K562 (cell line): ENCODE data around the gene PHC1. TPM values are rescaled to one million over a fixed set of nuclear protein-coding genes. Genes with fewer than 3 reads are reported as not detected.
A peak's percentile ranks its signal among the peaks of the same experiment; 100 is the strongest.

ENCODE experiments used
- CBFA2T3 ChIP-seq: fragments of 450-650 bp; IDR thresholded peaks from 2 replicates; pipeline ENCODE4 v1.6.1; 2017
- DIDO1 ChIP-seq: fragments of 450-650 bp; IDR thresholded peaks from 2 replicates; pipeline ENCODE4 v1.6.1; 2016; ENCODE audit warnings: low read depth, missing biosample characterization, missing genetic modification characterization
- DPF2 ChIP-seq: fragments of 450-650 bp; IDR thresholded peaks from 2 replicates; pipeline ENCODE4 v1.6.1; 2016
- HCFC1 ChIP-seq: IDR thresholded peaks from 2 replicates; pipeline ENCODE4 v1.6.1; 2012; ENCODE audit warnings: low read depth, low read length, improper control_type of control experiment
- HDAC2 ChIP-seq: fragments of 450-650 bp; IDR thresholded peaks from 2 replicates; pipeline ENCODE4 v1.6.1; 2016; ENCODE audit warnings: mild to moderate bottlenecking
- KHSRP ChIP-seq: fragments of 450-650 bp; IDR thresholded peaks from 2 replicates; pipeline ENCODE4 v1.6.1; 2017
- MYC ChIP-seq, 2 experiments: fragments of 250-450 bp in 1 of 2; sonication (Bioruptor Pico) in 1 of 2; IDR thresholded peaks; 2 replicates each; pipeline versions ENCODE4 v1.5.1 to v1.6.1; 2012 to 2021; ENCODE audit warnings: low read depth in 2 of 2, borderline replicate concordance in 1 of 2, improper control_type of control experiment in 1 of 2, low read length in 1 of 2, mild to moderate bottlenecking in 1 of 2, moderate library complexity in 1 of 2
- PML ChIP-seq: IDR thresholded peaks from 2 replicates; pipeline ENCODE4 v1.6.1; 2012; ENCODE audit warnings: low read length, inconsistent platforms
- RBM25 ChIP-seq: fragments of 200-400 bp; formaldehyde crosslinking; IDR thresholded peaks from 2 replicates; pipeline ENCODE4 v1.6.1; 2018; ENCODE audit warnings: low read length, low read depth, moderate library complexity; ENCODE audit not compliant: severe bottlenecking
- TAF1 ChIP-seq: IDR thresholded peaks from 2 replicates; pipeline ENCODE4 v1.6.1; 2011; ENCODE audit warnings: mild to moderate bottlenecking, low read length, moderate library complexity; ENCODE audit not compliant: insufficient read depth, control insufficient read depth, severe bottlenecking; ENCODE audit errors: extremely low read depth
- ZFX ChIP-seq: sonication (generic); formaldehyde crosslinking; IDR thresholded peaks from 2 replicates; pipeline ENCODE4 v1.8.0; 2022; ENCODE audit warnings: mild to moderate bottlenecking, missing genetic modification reagents, moderate library complexity
- ZKSCAN8 ChIP-seq: fragments of 200-800 bp; sonication (Bioruptor generic); IDR thresholded peaks from 2 replicates; pipeline ENCODE4 v1.6.1; 2016; ENCODE audit warnings: missing genetic modification characterization, missing compliant biosample characterization
- polyA plus RNA-seq, 8 experiments: library from polyadenylated mRNA; depleted of rRNA in 4 of 8; stranded (reverse) in 5 of 8; unstranded in 3 of 8; fragments of >200 nt; fragmentation: Nextera tagmentation in 2 of 8; fragmentation: Illumina TruSeq in 1 of 8; extraction: Ambion mirVana in 2 of 8; extraction: Trizol in 1 of 8; gene quantifications; 2 replicates each; pipeline versions ENCODE4 v1.2.1 to v1.2.3, GENCODE V29; 2011 to 2014; ENCODE audit warnings: inconsistent platforms in 1 of 8, missing spikeins in 1 of 8
- total RNA-seq, 7 experiments: library from RNA; depleted of rRNA in 6 of 7; stranded (reverse); fragments of >200 nt in 6 of 7; fragmentation: Illumina TruSeq in 2 of 7; extraction: Trizol in 2 of 7; gene quantifications; 2 replicates each; pipeline versions ENCODE4 v1.2.1 to v1.2.3, GENCODE V29; 2011 to 2021; ENCODE audit warnings: low replicate concordance in 1 of 7
- TF ChIP-seq, protein P1 (sequence below): sonication (generic); formaldehyde crosslinking; IDR thresholded peaks from 2 replicates; pipeline ENCODE4 v1.8.0; 2022; ENCODE audit warnings: missing genetic modification reagents, mild to moderate bottlenecking, moderate library complexity, borderline replicate concordance
- TF ChIP-seq, protein P2 (sequence below): fragments of 250-450 bp; sonication (Bioruptor Pico); IDR thresholded peaks from 2 replicates; pipeline ENCODE4 v1.4.0; 2020; ENCODE audit warnings: mild to moderate bottlenecking
- TF ChIP-seq, protein P3 (sequence below): fragments of 450-650 bp; IDR thresholded peaks from 2 replicates; pipeline ENCODE4 v1.6.1; 2016; ENCODE audit warnings: mild to moderate bottlenecking, moderate library complexity

PHC1 gene
- total and polyA plus RNA-seq, 9 of the 15 experiments (the other 6 are each of a cell fraction or from before 2014, with no cell fraction given): 1.9 to 13.7 (median 6.9) TPM

DNA sequence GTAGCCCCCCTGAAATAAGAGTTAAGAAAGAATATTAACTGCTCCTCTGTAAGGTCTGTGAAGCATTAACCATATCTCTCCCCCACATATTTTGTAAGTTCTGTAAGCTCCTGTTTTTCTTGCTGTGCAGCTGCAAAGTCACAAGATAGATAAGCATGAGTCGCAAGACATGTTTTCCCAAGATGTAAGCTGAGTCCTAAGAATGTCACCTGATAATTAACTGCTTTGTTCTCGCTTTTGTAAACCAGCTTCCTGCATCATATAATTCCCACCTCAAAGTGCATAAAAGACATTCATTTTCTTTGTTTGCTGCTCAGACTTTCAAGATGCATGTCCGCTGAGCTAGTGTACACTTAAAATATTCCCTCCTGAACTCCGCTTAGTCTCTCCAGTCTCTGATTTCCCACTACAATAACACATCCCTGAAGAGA lies 27.0 kb upstream of the PHC1 start (continued):
- TF ChIP-seq ZFX (CRISPR knock-in tag): no peak
- 0 out of 2 replicates have a peak, but pooled peaks have one; percentile 38 for TF ChIP-seq MYC (IDR thresholded peaks at IDR 0.05; ENCODE audit: low read depth, low read length)
- no peak for TF ChIP-seq MYC (CRISPR knock-in tag; IDR thresholded peaks at IDR 0.05; ENCODE audit: borderline replicate concordance, low read depth)
- TF ChIP-seq, protein P1, sequence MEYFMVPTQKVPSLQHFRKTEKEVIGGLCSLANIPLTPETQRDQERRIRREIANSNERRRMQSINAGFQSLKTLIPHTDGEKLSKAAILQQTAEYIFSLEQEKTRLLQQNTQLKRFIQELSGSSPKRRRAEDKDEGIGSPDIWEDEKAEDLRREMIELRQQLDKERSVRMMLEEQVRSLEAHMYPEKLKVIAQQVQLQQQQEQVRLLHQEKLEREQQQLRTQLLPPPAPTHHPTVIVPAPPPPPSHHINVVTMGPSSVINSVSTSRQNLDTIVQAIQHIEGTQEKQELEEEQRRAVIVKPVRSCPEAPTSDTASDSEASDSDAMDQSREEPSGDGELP (CRISPR knock-in tag): no peak
- peak; percentile 97 for TF ChIP-seq CBFA2T3
- TF ChIP-seq PML: peak; percentile 85
- TF ChIP-seq, protein P2, sequence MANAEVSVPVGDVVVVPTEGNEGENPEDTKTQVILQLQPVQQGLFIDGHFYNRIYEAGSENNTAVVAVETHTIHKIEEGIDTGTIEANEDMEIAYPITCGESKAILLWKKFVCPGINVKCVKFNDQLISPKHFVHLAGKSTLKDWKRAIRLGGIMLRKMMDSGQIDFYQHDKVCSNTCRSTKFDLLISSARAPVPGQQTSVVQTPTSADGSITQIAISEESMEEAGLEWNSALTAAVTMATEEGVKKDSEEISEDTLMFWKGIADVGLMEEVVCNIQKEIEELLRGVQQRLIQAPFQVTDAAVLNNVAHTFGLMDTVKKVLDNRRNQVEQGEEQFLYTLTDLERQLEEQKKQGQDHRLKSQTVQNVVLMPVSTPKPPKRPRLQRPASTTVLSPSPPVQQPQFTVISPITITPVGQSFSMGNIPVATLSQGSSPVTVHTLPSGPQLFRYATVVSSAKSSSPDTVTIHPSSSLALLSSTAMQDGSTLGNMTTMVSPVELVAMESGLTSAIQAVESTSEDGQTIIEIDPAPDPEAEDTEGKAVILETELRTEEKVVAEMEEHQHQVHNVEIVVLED: no peak
- TF ChIP-seq TAF1: no peak
- TF ChIP-seq KHSRP: no peak
- peak; percentile 2 for TF ChIP-seq RBM25
- no peak for TF ChIP-seq HCFC1
- TF ChIP-seq ZKSCAN8: peak; percentile 34; the same call in 1 of the 2 replicates
- TF ChIP-seq, protein P3, sequence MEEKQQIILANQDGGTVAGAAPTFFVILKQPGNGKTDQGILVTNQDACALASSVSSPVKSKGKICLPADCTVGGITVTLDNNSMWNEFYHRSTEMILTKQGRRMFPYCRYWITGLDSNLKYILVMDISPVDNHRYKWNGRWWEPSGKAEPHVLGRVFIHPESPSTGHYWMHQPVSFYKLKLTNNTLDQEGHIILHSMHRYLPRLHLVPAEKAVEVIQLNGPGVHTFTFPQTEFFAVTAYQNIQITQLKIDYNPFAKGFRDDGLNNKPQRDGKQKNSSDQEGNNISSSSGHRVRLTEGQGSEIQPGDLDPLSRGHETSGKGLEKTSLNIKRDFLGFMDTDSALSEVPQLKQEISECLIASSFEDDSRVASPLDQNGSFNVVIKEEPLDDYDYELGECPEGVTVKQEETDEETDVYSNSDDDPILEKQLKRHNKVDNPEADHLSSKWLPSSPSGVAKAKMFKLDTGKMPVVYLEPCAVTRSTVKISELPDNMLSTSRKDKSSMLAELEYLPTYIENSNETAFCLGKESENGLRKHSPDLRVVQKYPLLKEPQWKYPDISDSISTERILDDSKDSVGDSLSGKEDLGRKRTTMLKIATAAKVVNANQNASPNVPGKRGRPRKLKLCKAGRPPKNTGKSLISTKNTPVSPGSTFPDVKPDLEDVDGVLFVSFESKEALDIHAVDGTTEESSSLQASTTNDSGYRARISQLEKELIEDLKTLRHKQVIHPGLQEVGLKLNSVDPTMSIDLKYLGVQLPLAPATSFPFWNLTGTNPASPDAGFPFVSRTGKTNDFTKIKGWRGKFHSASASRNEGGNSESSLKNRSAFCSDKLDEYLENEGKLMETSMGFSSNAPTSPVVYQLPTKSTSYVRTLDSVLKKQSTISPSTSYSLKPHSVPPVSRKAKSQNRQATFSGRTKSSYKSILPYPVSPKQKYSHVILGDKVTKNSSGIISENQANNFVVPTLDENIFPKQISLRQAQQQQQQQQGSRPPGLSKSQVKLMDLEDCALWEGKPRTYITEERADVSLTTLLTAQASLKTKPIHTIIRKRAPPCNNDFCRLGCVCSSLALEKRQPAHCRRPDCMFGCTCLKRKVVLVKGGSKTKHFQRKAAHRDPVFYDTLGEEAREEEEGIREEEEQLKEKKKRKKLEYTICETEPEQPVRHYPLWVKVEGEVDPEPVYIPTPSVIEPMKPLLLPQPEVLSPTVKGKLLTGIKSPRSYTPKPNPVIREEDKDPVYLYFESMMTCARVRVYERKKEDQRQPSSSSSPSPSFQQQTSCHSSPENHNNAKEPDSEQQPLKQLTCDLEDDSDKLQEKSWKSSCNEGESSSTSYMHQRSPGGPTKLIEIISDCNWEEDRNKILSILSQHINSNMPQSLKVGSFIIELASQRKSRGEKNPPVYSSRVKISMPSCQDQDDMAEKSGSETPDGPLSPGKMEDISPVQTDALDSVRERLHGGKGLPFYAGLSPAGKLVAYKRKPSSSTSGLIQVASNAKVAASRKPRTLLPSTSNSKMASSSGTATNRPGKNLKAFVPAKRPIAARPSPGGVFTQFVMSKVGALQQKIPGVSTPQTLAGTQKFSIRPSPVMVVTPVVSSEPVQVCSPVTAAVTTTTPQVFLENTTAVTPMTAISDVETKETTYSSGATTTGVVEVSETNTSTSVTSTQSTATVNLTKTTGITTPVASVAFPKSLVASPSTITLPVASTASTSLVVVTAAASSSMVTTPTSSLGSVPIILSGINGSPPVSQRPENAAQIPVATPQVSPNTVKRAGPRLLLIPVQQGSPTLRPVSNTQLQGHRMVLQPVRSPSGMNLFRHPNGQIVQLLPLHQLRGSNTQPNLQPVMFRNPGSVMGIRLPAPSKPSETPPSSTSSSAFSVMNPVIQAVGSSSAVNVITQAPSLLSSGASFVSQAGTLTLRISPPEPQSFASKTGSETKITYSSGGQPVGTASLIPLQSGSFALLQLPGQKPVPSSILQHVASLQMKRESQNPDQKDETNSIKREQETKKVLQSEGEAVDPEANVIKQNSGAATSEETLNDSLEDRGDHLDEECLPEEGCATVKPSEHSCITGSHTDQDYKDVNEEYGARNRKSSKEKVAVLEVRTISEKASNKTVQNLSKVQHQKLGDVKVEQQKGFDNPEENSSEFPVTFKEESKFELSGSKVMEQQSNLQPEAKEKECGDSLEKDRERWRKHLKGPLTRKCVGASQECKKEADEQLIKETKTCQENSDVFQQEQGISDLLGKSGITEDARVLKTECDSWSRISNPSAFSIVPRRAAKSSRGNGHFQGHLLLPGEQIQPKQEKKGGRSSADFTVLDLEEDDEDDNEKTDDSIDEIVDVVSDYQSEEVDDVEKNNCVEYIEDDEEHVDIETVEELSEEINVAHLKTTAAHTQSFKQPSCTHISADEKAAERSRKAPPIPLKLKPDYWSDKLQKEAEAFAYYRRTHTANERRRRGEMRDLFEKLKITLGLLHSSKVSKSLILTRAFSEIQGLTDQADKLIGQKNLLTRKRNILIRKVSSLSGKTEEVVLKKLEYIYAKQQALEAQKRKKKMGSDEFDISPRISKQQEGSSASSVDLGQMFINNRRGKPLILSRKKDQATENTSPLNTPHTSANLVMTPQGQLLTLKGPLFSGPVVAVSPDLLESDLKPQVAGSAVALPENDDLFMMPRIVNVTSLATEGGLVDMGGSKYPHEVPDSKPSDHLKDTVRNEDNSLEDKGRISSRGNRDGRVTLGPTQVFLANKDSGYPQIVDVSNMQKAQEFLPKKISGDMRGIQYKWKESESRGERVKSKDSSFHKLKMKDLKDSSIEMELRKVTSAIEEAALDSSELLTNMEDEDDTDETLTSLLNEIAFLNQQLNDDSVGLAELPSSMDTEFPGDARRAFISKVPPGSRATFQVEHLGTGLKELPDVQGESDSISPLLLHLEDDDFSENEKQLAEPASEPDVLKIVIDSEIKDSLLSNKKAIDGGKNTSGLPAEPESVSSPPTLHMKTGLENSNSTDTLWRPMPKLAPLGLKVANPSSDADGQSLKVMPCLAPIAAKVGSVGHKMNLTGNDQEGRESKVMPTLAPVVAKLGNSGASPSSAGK: no peak; the same call in 1 of the 2 replicates
- peak; percentile 46; the same call in 1 of the 2 replicates for TF ChIP-seq HDAC2
- TF ChIP-seq DPF2: peak; percentile 93
- TF ChIP-seq DIDO1 (tag): no peak
